Heart left ventricle (tissue), 16 donors: ENCODE data around the gene GALNTL6. TPM values are rescaled to one million over a fixed set of nuclear protein-coding genes. Genes with fewer than 3 reads are reported as not detected.

Experiments
- ATAC-seq, 4 donors: fragments of 200-7000 bp; cut with Tn5 transposase; one replicate each; pipeline ENCODE4 v1.9.1; 2020 to 2022; ENCODE audit warnings: moderate library complexity in 4 of 4, mild to moderate bottlenecking in 3 of 4, moderate number of reproducible peaks in 1 of 4
- DNase-seq, 5 donors: peaks; one replicate each; pipeline ENCODE4 v3.0.0-alpha.2; 2020
- H3K27ac ChIP-seq, 12 donors: fragments of 200-600 bp; sonication (generic) in 4 of 12; one replicate each; pipeline versions ENCODE4 v1.5.0 to v1.8.0; 2016 to 2022; ENCODE audit warnings: mild to moderate bottlenecking in 2 of 12
- H3K27me3 ChIP-seq, 9 donors: fragments of 200-600 bp; sonication (generic) in 2 of 9; one replicate each; pipeline versions ENCODE4 v1.5.1 to v1.8.0; 2016 to 2022; ENCODE audit warnings: mild to moderate bottlenecking in 3 of 9
- H3K36me3 ChIP-seq, 9 donors: fragments of 200-600 bp; sonication (generic) in 2 of 9; one replicate each; pipeline versions ENCODE4 v1.5.0 to v1.8.0; 2018 to 2022; ENCODE audit warnings: mild to moderate bottlenecking in 2 of 9
- H3K4me1 ChIP-seq, 12 donors: fragments of 200-600 bp; sonication (generic) in 4 of 12; one replicate each; pipeline versions ENCODE4 v1.5.0 to v1.8.0; 2016 to 2022; ENCODE audit warnings: mild to moderate bottlenecking in 3 of 12
- H3K4me3 ChIP-seq, 12 donors: fragments of 200-600 bp; sonication (generic) in 4 of 12; one replicate each; pipeline versions ENCODE4 v1.5.0 to v1.8.0; 2017 to 2022; ENCODE audit warnings: mild to moderate bottlenecking in 9 of 12, moderate library complexity in 4 of 12
- H3K9me3 ChIP-seq, 12 donors: fragments of 200-600 bp; sonication (generic) in 4 of 12; one replicate each; pipeline versions ENCODE4 v1.5.0 to v1.8.0; 2016 to 2022; ENCODE audit warnings: mild to moderate bottlenecking in 1 of 12
- POLR2A ChIP-seq, 2 donors: fragments of 450-650 bp; IDR thresholded peaks; one replicate each; pipeline ENCODE4 v1.6.1; 2017; ENCODE audit warnings: antibody characterized with exemption in 2 of 2, mild to moderate bottlenecking in 2 of 2, moderate library complexity in 2 of 2
- WGBS, 4 donors: extraction: QIAGEN DNeasy Blood & Tissue Kit in 2 of 4; methylation state at CpG; one replicate each; pipeline versions ENCODE4 v1.1.5 to v1.1.7; 2013 to 2018; 5-methylcytosine and 5-hydroxymethylcytosine counted together
- intact Hi-C, 10 donors: fragments of 100-400 bp; cut with DNase I; formaldehyde crosslinking; loops; one replicate each; pipeline versions ENCODE4 v1.11.1 to v1.14.2; 2022
- polyA plus RNA-seq, 2 donors: library from polyadenylated mRNA; stranded (reverse); fragments of 200-250 nt; gene quantifications; one replicate each; pipeline ENCODE4 v1.2.3, GENCODE V29; 2013
- total RNA-seq, 9 donors: library from RNA; depleted of rRNA in 2 of 9; stranded (reverse); fragments of >200 nt in 2 of 9; fragmentation: NEBNext Ultra II Directional in 3 of 9; extraction: Animal tissue kit (Norgen Biotek cat#: 25700) in 3 of 9; gene quantifications; one replicate each; pipeline versions ENCODE4 v1.1.0 to v1.2.4, GENCODE V29; 2016 to 2023
- TF ChIP-seq, protein P1 (sequence below), 12 donors: fragments of 200-600 bp; sonication (generic) in 4 of 12; IDR thresholded peaks; one replicate each; pipeline versions ENCODE4 v1.5.0 to v1.8.0; 2018 to 2022; ENCODE audit warnings: antibody characterized with exemption in 12 of 12, mild to moderate bottlenecking in 5 of 12
- donor health status: ischemic (EF 13 %, LVEDD 7.1; RV severe dilation, severe dysfunction).
- donor health status: healthy with polysubstance abuse.
- donor health status: DM: no; HTN: yes; CAD: no.
- donor health status: DM: no; HTN: no; CAD: no.
- donor health status: ischemic (EF 25% LVEDD 6.9; RV normal size, moderate dysfunction).
- donor health status: ischemic (EF 25% LVEDD 5.7; RV mildly dilated, moderate dysfunction).
- donor health status: healthy.
- donor health status: DM: yes; HTN: yes; CAD: no.
- donor health status: ischemic (EF 35%, LVEDD 5.7; RV mildly dilated, moderate dysfunction).
- donor health status: nonischemic (EF 11% LVEDD 7.7; RV severe dilation, severe dysfunction).
- donor health status: DM: yes; HTN: yes; CAD: no.
- donor health status: PGD.
- donor health status: ischemic (EF 29% LVEDD 5.4; RV normal size, mild dysfunction).
- donor health status: nonischemic (EF 23%, LVEDD 6.1; RV moderate dilation, normal function).

Gene GALNTL6
- total and polyA plus RNA-seq, 11 donors: 0.33 to 0.52 TPM; not detected in 9

DNA sequence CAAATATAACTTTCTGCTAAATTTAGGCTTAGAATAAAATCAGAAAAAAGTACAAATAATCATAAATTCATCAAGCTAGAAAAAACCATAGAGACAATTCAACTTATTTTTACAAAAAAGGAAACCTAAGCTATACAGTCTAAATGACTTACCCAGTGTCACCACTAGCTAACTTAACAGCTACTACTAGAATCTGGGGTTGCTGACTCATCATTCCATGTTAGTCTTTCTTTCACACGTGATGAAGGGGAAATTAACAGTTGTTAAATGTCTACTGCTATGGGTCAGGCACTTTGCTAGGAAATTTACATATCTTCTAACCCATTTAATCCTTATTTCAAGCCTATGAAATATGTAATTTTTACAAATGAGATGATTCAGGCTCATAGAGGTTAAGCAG lies 1006.1 kb downstream of the GALNTL6 start:
- Histone ChIP-seq H3K4me3 (no peak overlapping the region), H3K4me1 (no peaks in the 10 kb centered on the region), H3K27me3 (no peaks in the 10 kb centered on the region), H3K36me3 (no peaks in the 10 kb centered on the region), H3K9me3 (no peaks in the 10 kb centered on the region), H3K27ac (no peak overlapping the region)
- intact Hi-C loops: no loop called here
- ATAC-seq (no peak), DNase-seq (no peak)
- 27 to 33% (median 30%) methylated on average over 1 of the region's 1 CpG for WGBS, 4 donors
- no peak for TF ChIP-seq POLR2A (IDR thresholded peaks at IDR 0.05)
- TF ChIP-seq, protein P1, sequence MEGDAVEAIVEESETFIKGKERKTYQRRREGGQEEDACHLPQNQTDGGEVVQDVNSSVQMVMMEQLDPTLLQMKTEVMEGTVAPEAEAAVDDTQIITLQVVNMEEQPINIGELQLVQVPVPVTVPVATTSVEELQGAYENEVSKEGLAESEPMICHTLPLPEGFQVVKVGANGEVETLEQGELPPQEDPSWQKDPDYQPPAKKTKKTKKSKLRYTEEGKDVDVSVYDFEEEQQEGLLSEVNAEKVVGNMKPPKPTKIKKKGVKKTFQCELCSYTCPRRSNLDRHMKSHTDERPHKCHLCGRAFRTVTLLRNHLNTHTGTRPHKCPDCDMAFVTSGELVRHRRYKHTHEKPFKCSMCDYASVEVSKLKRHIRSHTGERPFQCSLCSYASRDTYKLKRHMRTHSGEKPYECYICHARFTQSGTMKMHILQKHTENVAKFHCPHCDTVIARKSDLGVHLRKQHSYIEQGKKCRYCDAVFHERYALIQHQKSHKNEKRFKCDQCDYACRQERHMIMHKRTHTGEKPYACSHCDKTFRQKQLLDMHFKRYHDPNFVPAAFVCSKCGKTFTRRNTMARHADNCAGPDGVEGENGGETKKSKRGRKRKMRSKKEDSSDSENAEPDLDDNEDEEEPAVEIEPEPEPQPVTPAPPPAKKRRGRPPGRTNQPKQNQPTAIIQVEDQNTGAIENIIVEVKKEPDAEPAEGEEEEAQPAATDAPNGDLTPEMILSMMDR (IDR thresholded peaks at IDR 0.05): no peak

DNA sequence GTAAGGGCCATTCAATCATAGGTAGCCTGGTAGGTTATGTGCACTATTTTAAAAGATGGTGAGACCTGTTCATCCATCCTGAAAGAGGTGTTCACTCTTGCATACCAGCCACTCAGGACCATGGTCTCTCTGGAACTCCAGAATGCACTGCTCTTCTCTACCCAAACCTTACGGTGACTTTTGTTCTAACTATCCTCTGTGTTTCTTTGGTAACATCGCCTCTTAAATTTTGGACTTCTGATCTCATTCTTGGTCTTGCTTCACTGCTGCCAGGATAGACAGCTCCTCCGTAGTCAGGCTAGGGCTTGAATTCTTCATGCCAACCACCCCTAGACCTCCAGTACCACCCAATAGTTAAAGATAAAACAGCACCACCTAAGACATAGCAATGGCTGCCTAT lies 1009.1 kb downstream of the GALNTL6 start:
- no peaks in the 10 kb centered on the region for H3K9me3 ChIP-seq
- H3K27ac ChIP-seq: no peak overlapping the region
- H3K27me3 ChIP-seq: no peaks in the 10 kb centered on the region
- 89 to 94% (median 92%) methylated on average over 3 of the region's 3 CpGs for WGBS, 4 donors
- ATAC-seq: no peak
- no peaks in the 10 kb centered on the region for H3K36me3 ChIP-seq
- intact Hi-C loops: loop anchor here in 1 of 10 donors (10.0 kb wide), 1 partner anchor 978 kb away; no protein-coding TSS in a partner anchor
- no peak for DNase-seq
- no peak overlapping the region for H3K4me3 ChIP-seq
- TF ChIP-seq, protein P1 (IDR thresholded peaks at IDR 0.05): no peak
- no peak for TF ChIP-seq POLR2A (IDR thresholded peaks at IDR 0.05)
- H3K4me1 ChIP-seq: no peaks in the 10 kb centered on the region

- intact Hi-C loops: loop anchor here in 1 of 10 donors (10.0 kb wide), 1 partner anchor 982 kb away; no protein-coding TSS in a partner anchor
- H3K4me3 ChIP-seq: no peak overlapping the region
- TF ChIP-seq POLR2A (IDR thresholded peaks at IDR 0.05): no peak
- TF ChIP-seq, protein P1 (IDR thresholded peaks at IDR 0.05): no peak
- no peaks in the 10 kb centered on the region for H3K36me3 ChIP-seq
- H3K27ac ChIP-seq: no peak overlapping the region
- ATAC-seq: no peak
- DNase-seq: no peak
- H3K9me3 ChIP-seq: no peaks in the 10 kb centered on the region
- H3K4me1 ChIP-seq: no peaks in the 10 kb centered on the region
- H3K27me3 ChIP-seq: peaks cover 0 to 9% (median 0%) of the 10 kb centered on the region in 9 donors
- WGBS, 4 donors: 68 to 75% (median 71%) methylated on average over 5 of the region's 5 CpGs
These were observed 1013.1 kb downstream of the GALNTL6 start for GRCh38 chr4:172826346-172826745.

DNA sequence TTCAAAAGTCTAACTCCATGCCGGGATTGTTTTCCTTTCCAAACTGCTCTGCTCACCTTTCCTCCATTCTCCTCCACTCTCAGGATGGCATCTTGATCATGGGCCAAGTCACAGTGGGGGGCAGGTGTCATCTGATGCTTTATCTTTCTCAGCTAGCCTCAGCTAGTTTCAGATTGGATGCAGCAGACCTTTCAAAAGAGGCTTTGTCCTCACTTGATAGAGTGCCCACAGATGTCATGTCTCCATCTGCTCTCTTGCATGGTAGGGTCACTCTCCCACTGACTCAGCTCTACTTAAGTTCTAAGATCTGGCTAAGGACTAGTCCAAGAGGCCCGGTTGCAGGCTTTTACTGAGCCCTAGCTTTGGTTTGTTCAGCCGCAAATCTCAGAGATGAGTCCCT lies 1013.7 kb downstream of the GALNTL6 start:
- 86 to 96% (median 91%) methylated on average over 3 of the region's 3 CpGs for WGBS, 4 donors
- intact Hi-C loops: loop anchor here in 1 of 10 donors (10.0 kb wide), 1 partner anchor 982 kb away; no protein-coding TSS in a partner anchor
- H3K4me1 ChIP-seq: no peaks in the 10 kb centered on the region
- DNase-seq (no peak), ATAC-seq (no peak)
- H3K27ac ChIP-seq: no peak overlapping the region
- TF ChIP-seq, protein P1 (IDR thresholded peaks at IDR 0.05): no peak
- TF ChIP-seq POLR2A (IDR thresholded peaks at IDR 0.05): no peak
- H3K36me3 ChIP-seq: no peaks in the 10 kb centered on the region
- peaks cover 0 to 9% (median 0%) of the 10 kb centered on the region in 9 donors for H3K27me3 ChIP-seq
- no peak overlapping the region for H3K4me3 ChIP-seq
- no peaks in the 10 kb centered on the region for H3K9me3 ChIP-seq
